ENCODE measurements around the gene PTH2.
A peak's percentile ranks its signal among the peaks of the same experiment; 100 is the strongest.
"Not testable (repeated sequence)": the region's sequence is repeated elsewhere in the genome, so short reads cannot be mapped to it uniquely, and the experiment has no call there.

Gene PTH2

GRCh38 chr19:49453757-49454240 lies 30.6 kb upstream of the PTH2 start:
- H3K36me3 Mint-ChIP-seq = peaks cover 4% of the 10 kb centered on the region
- peaks cover 48% of the 10 kb centered on the region for H3K4me1 Mint-ChIP-seq
- no peaks in the 10 kb centered on the region for H3K27me3 Mint-ChIP-seq
- peak overlapping the region; percentile 100 for H3K27ac Mint-ChIP-seq
- peak overlapping the region; percentile 94 for H3K4me3 Mint-ChIP-seq
- no peaks in the 10 kb centered on the region for H3K9me3 Mint-ChIP-seq

- peak within 1 kb of the TSS; percentile 94 for H3K4me3 Mint-ChIP-seq
- H3K27me3 Mint-ChIP-seq = no peaks in the 10 kb centered on the region
- peaks cover 54% of the 10 kb centered on the region for H3K4me1 Mint-ChIP-seq
- peaks cover 7% of the 10 kb centered on the region for H3K36me3 Mint-ChIP-seq
- H3K9me3 Mint-ChIP-seq = no peaks in the 10 kb centered on the region
- peak within 1 kb of the TSS; percentile 100 for H3K27ac Mint-ChIP-seq
Measured at GRCh38 chr19:49453013-49453756, 29.9 kb upstream of the PTH2 start, which contains the start of gene ALDH16A1. Gene ALDH16A1, plus strand, starts transcription at chr19:49453225. Its CDS starts 107 bp downstream, at chr19:49453332.

GRCh38 chr19:49451430-49452181 lies 28.4 kb upstream of the PTH2 start, which contains the start of gene PIH1D1:
Gene PIH1D1, minus strand, starts transcription at chr19:49451814. Its CDS starts 240 bp downstream, at chr19:49451574.
- H3K4me1 Mint-ChIP-seq = peaks cover 52% of the 10 kb centered on the region
- peaks cover 4% of the 10 kb centered on the region for H3K36me3 Mint-ChIP-seq
- H3K27ac Mint-ChIP-seq = peak within 1 kb of the TSS; percentile 100
- H3K27me3 Mint-ChIP-seq = no peaks in the 10 kb centered on the region
- H3K4me3 Mint-ChIP-seq = peak within 1 kb of the TSS; percentile 94
- H3K9me3 Mint-ChIP-seq = no peaks in the 10 kb centered on the region

- Mint-ChIP-seq H3K4me3 (peak overlapping the region; percentile 94), H3K9me3 (no peaks in the 10 kb centered on the region), H3K27ac (peak overlapping the region; percentile 86), H3K4me1 (peaks cover 52% of the 10 kb centered on the region), H3K36me3 (peaks cover 4% of the 10 kb centered on the region), H3K27me3 (no peaks in the 10 kb centered on the region)
Measured at GRCh38 chr19:49450405-49450804, 27.2 kb upstream of the PTH2 start.

- peaks cover 4% of the 10 kb centered on the region for H3K36me3 Mint-ChIP-seq
- H3K27me3 Mint-ChIP-seq = no peaks in the 10 kb centered on the region
- H3K4me1 Mint-ChIP-seq = peaks cover 58% of the 10 kb centered on the region
- H3K4me3 Mint-ChIP-seq = no peak overlapping the region
- no peaks in the 10 kb centered on the region for H3K9me3 Mint-ChIP-seq
- H3K27ac Mint-ChIP-seq = no peak overlapping the region
Measured at GRCh38 chr19:49448432-49448786, 25.2 kb upstream of the PTH2 start.

- Mint-ChIP-seq H3K9me3 (no peaks in the 10 kb centered on the region), H3K27ac (no peak overlapping the region), H3K4me3 (no peak overlapping the region), H3K4me1 (peaks cover 54% of the 10 kb centered on the region), H3K27me3 (no peaks in the 10 kb centered on the region), H3K36me3 (peaks cover 4% of the 10 kb centered on the region)
Measured at GRCh38 chr19:49447485-49448431, 24.5 kb upstream of the PTH2 start.

- peaks cover 4% of the 10 kb centered on the region for H3K36me3 Mint-ChIP-seq
- H3K27ac Mint-ChIP-seq = no peak overlapping the region
Measured at GRCh38 chr19:49445997-49446396, 22.8 kb upstream of the PTH2 start.

GRCh38 chr19:49444100-49444700 lies 21.0 kb upstream of the PTH2 start:
- not testable (repeated sequence) for H3K36me3 Mint-ChIP-seq, H3K27ac Mint-ChIP-seq, H3K9me3 Mint-ChIP-seq
- H3K4me3 Mint-ChIP-seq = peak overlapping the region; percentile 78
- H3K27me3 Mint-ChIP-seq = peaks cover 26% of the 10 kb centered on the region
- peaks cover 44% of the 10 kb centered on the region for H3K4me1 Mint-ChIP-seq

More at GRCh38 chr19:49445997-49446396, 22.8 kb upstream of the PTH2 start:
- Mint-ChIP-seq H3K4me3 (no peak overlapping the region), H3K27me3 (peaks cover 10% of the 10 kb centered on the region), H3K9me3 (no peaks in the 10 kb centered on the region), H3K4me1 (peaks cover 54% of the 10 kb centered on the region)

- peak overlapping the region; percentile 78 for H3K4me3 Mint-ChIP-seq
- H3K27ac Mint-ChIP-seq = peak overlapping the region; percentile 68
- no peaks in the 10 kb centered on the region for H3K9me3 Mint-ChIP-seq
- H3K27me3 Mint-ChIP-seq = peaks cover 31% of the 10 kb centered on the region
- H3K36me3 Mint-ChIP-seq = peaks cover 1% of the 10 kb centered on the region
- H3K4me1 Mint-ChIP-seq = peaks cover 39% of the 10 kb centered on the region
Measured at GRCh38 chr19:49443366-49444099, 20.3 kb upstream of the PTH2 start.

GRCh38 chr19:49442771-49443365 lies 19.6 kb upstream of the PTH2 start:
- H3K36me3 Mint-ChIP-seq = no peaks in the 10 kb centered on the region
- peak overlapping the region; percentile 78 for H3K4me3 Mint-ChIP-seq
- no peak overlapping the region for H3K27ac Mint-ChIP-seq
- peaks cover 33% of the 10 kb centered on the region for H3K4me1 Mint-ChIP-seq
- peaks cover 37% of the 10 kb centered on the region for H3K27me3 Mint-ChIP-seq
- H3K9me3 Mint-ChIP-seq = no peaks in the 10 kb centered on the region

GRCh38 chr19:49442354-49442753 lies 19.1 kb upstream of the PTH2 start:
- Mint-ChIP-seq H3K4me1 (peaks cover 33% of the 10 kb centered on the region), H3K27ac (no peak overlapping the region)

GRCh38 chr19:49441960-49442350 lies 18.7 kb upstream of the PTH2 start:
- Mint-ChIP-seq H3K4me3 (peak overlapping the region; percentile 78), H3K36me3 (no peaks in the 10 kb centered on the region), H3K9me3 (no peaks in the 10 kb centered on the region), H3K27ac (peak overlapping the region; percentile 57), H3K27me3 (peaks cover 43% of the 10 kb centered on the region), H3K4me1 (peaks cover 33% of the 10 kb centered on the region)

More at GRCh38 chr19:49442354-49442753, 19.1 kb upstream of the PTH2 start:
- Mint-ChIP-seq H3K9me3 (no peaks in the 10 kb centered on the region), H3K36me3 (no peaks in the 10 kb centered on the region), H3K27me3 (peaks cover 41% of the 10 kb centered on the region), H3K4me3 (peak overlapping the region; percentile 78)

GRCh38 chr19:49441210-49441959 lies 18.1 kb upstream of the PTH2 start, which contains the start of gene SLC17A7:
Gene SLC17A7, minus strand, starts transcription at chr19:49441527. Its CDS starts 148 bp downstream, at chr19:49441379.
- H3K4me1 Mint-ChIP-seq = peaks cover 33% of the 10 kb centered on the region
- H3K27ac Mint-ChIP-seq = peak within 1 kb of the TSS; percentile 57
- no peaks in the 10 kb centered on the region for H3K36me3 Mint-ChIP-seq
- peak within 1 kb of the TSS; percentile 83 for H3K4me3 Mint-ChIP-seq
- no peaks in the 10 kb centered on the region for H3K9me3 Mint-ChIP-seq
- H3K27me3 Mint-ChIP-seq = peaks cover 46% of the 10 kb centered on the region
